Neural progenitor cell (in vitro differentiated cells): ENCODE results near the gene NT5DC2. TPM values are rescaled to one million over a fixed set of nuclear protein-coding genes. Genes with fewer than 3 reads are reported as not detected.

ENCODE experiments used
- DNase-seq: peaks from one replicate; pipeline ENCODE4 v3.0.0-alpha.2; 2016; ENCODE audit warnings: low spot score
- H2AFZ ChIP-seq: fragments of 200-600 bp; sonication (generic); replicated peaks from 2 replicates; pipeline ENCODE4 v1.6.1; 2016; ENCODE audit warnings: antibody characterized with exemption
- H3F3A ChIP-seq: fragments of 200-600 bp; sonication (generic); 2 replicates; pipeline ENCODE4 v1.6.1; 2016; ENCODE audit warnings: antibody characterized with exemption, low read depth
- H3K27ac ChIP-seq: fragments of 200-600 bp; sonication (generic); 2 replicates; pipeline ENCODE4 v1.5.1; 2016; ENCODE audit warnings: mild to moderate bottlenecking
- H3K27me3 ChIP-seq: fragments of 200-600 bp; sonication (generic); 2 replicates; pipeline ENCODE4 v1.6.1; 2016; ENCODE audit warnings: mild to moderate bottlenecking, moderate library complexity
- H3K36me3 ChIP-seq: fragments of 200-600 bp; sonication (generic); 2 replicates; pipeline ENCODE4 v1.5.1; 2016
- H3K4me1 ChIP-seq: fragments of 200-600 bp; sonication (generic); 2 replicates; pipeline ENCODE4 v1.6.1; 2016; ENCODE audit warnings: mixed run types
- H3K4me2 ChIP-seq: fragments of 200-600 bp; sonication (generic); 2 replicates; pipeline ENCODE4 v1.6.1; 2016
- H3K4me3 ChIP-seq: fragments of 200-600 bp; sonication (generic); 2 replicates; pipeline ENCODE4 v1.5.1; 2016
- H3K79me2 ChIP-seq: fragments of 200-600 bp; sonication (generic); 2 replicates; pipeline ENCODE4 v1.6.1; 2016; ENCODE audit warnings: low read depth
- H3K9ac ChIP-seq: fragments of 200-600 bp; sonication (generic); 2 replicates; pipeline ENCODE4 v1.6.1; 2016
- H3K9me3 ChIP-seq: fragments of 200-600 bp; sonication (generic); 2 replicates; pipeline ENCODE4 v1.5.1; 2016; ENCODE audit warnings: low read depth
- H4K20me1 ChIP-seq: fragments of 200-600 bp; sonication (generic); 2 replicates; pipeline ENCODE4 v1.6.1; 2016; ENCODE audit warnings: low read depth
- H3K27ac Mint-ChIP-seq: 3 replicates; pipeline ENCODE4 v1.8.0; 2021; ENCODE audit warnings: mixed read lengths
- H3K27me3 Mint-ChIP-seq: 2 replicates; pipeline ENCODE4 v1.8.0; 2022; ENCODE audit warnings: low read depth, mild to moderate bottlenecking, inconsistent platforms, moderate library complexity, mixed read lengths; ENCODE audit not compliant: insufficient read depth
- H3K36me3 Mint-ChIP-seq: 3 replicates; pipeline ENCODE4 v1.8.0; 2021; ENCODE audit warnings: mixed read lengths
- H3K4me1 Mint-ChIP-seq: 3 replicates; pipeline ENCODE4 v1.8.0; 2021; ENCODE audit warnings: mixed read lengths
- H3K4me3 Mint-ChIP-seq: 3 replicates; pipeline ENCODE4 v1.8.0; 2021; ENCODE audit warnings: mild to moderate bottlenecking, moderate library complexity, mixed read lengths
- H3K9me3 Mint-ChIP-seq: 3 replicates; pipeline ENCODE4 v1.8.0; 2020; ENCODE audit warnings: mixed read lengths
- EZH2 ChIP-seq: fragments of 200-600 bp; sonication (generic); IDR thresholded peaks from 2 replicates; pipeline ENCODE4 v1.6.1; 2017; ENCODE audit warnings: antibody characterized with exemption, mild to moderate bottlenecking, moderate library complexity
- EZH2phosphoT487 ChIP-seq: fragments of 200-600 bp; sonication (generic); IDR thresholded peaks from 2 replicates; pipeline ENCODE4 v1.6.1; 2017; ENCODE audit warnings: antibody characterized with exemption
- total RNA-seq: library from RNA; depleted of rRNA; stranded (reverse); fragments of >200 nt; gene quantifications from 2 replicates; pipeline ENCODE4 v1.2.3, GENCODE V29; 2015; ENCODE audit warnings: low replicate concordance
- TF ChIP-seq, protein P1 (sequence below): fragments of 200-600 bp; sonication (generic); IDR thresholded peaks from 2 replicates; pipeline ENCODE4 v1.5.1; 2017; ENCODE audit warnings: antibody characterized with exemption, mild to moderate bottlenecking

Gene NT5DC2
- total RNA-seq, 1 donor from 2014 or later, result 210 TPM

DNA sequence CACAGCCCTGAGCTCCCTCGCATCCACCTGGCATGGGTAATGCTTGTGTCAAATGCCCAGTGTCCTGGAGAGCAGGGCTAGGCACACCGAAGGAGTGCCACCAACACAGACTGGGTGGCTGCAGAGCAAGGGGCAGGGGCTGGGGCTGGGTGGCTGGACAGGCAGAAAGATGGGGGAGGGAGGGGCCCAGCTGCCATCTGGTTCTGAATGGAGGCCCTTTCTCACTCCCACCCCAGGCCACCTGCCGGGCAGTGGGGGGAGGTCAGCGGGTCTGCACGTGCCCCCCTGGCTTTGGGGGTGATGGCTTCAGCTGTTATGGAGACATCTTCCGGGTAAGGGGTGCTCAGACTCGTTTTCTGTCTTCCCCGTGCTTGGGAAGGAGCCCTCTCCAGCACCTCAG is 21.6 kb downstream of the NT5DC2 start:
- peaks cover 2% of the 10 kb centered on the region for H3K27me3 Mint-ChIP-seq
- no peak overlapping the region for H3K4me2 ChIP-seq
- TF ChIP-seq, protein P1, sequence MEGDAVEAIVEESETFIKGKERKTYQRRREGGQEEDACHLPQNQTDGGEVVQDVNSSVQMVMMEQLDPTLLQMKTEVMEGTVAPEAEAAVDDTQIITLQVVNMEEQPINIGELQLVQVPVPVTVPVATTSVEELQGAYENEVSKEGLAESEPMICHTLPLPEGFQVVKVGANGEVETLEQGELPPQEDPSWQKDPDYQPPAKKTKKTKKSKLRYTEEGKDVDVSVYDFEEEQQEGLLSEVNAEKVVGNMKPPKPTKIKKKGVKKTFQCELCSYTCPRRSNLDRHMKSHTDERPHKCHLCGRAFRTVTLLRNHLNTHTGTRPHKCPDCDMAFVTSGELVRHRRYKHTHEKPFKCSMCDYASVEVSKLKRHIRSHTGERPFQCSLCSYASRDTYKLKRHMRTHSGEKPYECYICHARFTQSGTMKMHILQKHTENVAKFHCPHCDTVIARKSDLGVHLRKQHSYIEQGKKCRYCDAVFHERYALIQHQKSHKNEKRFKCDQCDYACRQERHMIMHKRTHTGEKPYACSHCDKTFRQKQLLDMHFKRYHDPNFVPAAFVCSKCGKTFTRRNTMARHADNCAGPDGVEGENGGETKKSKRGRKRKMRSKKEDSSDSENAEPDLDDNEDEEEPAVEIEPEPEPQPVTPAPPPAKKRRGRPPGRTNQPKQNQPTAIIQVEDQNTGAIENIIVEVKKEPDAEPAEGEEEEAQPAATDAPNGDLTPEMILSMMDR, result no peak
- TF ChIP-seq EZH2 (no peak), EZH2phosphoT487 (no peak)
- H3K4me1 ChIP-seq, result peaks cover 7% of the 10 kb centered on the region
- H3K9me3 ChIP-seq, result no peaks in the 10 kb centered on the region
- no peaks in the 10 kb centered on the region for H3F3A ChIP-seq
- no peak overlapping the region for H3K4me3 ChIP-seq
- H3K4me1 Mint-ChIP-seq, result peaks cover 11% of the 10 kb centered on the region
- no peaks in the 10 kb centered on the region for H3K36me3 Mint-ChIP-seq
- H4K20me1 ChIP-seq, result no peaks in the 10 kb centered on the region
- no peaks in the 10 kb centered on the region for H3K79me2 ChIP-seq
- DNase-seq, result no peak
- no peaks in the 10 kb centered on the region for H3K9me3 Mint-ChIP-seq
- H3K27me3 ChIP-seq, result no peaks in the 10 kb centered on the region
- no peak overlapping the region for H3K27ac ChIP-seq
- H3K4me3 Mint-ChIP-seq, result no peak overlapping the region
- H3K9ac ChIP-seq, result no peak overlapping the region
- H3K27ac Mint-ChIP-seq, result no peak overlapping the region
- no peak overlapping the region for H2AFZ ChIP-seq
- no peaks in the 10 kb centered on the region for H3K36me3 ChIP-seq

DNA sequence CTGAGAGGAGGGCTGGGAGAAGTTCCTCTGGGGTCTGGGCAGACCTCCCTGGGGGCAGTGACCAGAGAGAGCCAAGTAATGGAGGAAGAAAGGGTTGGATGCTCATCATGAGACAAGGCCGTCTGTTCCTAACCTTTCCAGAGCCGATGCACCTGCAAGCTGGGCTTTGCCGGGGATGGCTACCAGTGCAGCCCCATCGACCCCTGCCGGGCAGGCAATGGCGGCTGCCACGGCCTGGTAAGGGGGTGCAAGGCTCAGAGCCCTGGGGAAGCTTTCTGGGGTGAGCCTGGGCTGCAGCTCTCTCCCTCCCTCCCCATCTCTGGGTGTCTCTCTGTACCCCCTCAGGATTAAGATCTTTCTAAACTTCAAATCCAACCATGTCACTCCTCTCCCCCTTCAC is 22.1 kb downstream of the NT5DC2 start:
- H3K36me3 ChIP-seq, result no peaks in the 10 kb centered on the region
- H3K27me3 Mint-ChIP-seq, result peaks cover 2% of the 10 kb centered on the region
- no peak overlapping the region for H2AFZ ChIP-seq
- H3K36me3 Mint-ChIP-seq, result no peaks in the 10 kb centered on the region
- no peak overlapping the region for H3K9ac ChIP-seq
- H3F3A ChIP-seq, result no peaks in the 10 kb centered on the region
- DNase-seq, result no peak
- H3K4me1 ChIP-seq, result peaks cover 11% of the 10 kb centered on the region
- TF ChIP-seq EZH2phosphoT487, result no peak
- TF ChIP-seq, protein P1, result no peak
- no peak for TF ChIP-seq EZH2
- no peak overlapping the region for H3K27ac Mint-ChIP-seq
- no peaks in the 10 kb centered on the region for H4K20me1 ChIP-seq
- no peaks in the 10 kb centered on the region for H3K9me3 Mint-ChIP-seq
- H3K79me2 ChIP-seq, result no peaks in the 10 kb centered on the region
- peaks cover 12% of the 10 kb centered on the region for H3K4me1 Mint-ChIP-seq
- H3K27me3 ChIP-seq, result no peaks in the 10 kb centered on the region
- no peak overlapping the region for H3K27ac ChIP-seq
- no peak overlapping the region for H3K4me3 Mint-ChIP-seq
- H3K4me3 ChIP-seq, result no peak overlapping the region
- H3K4me2 ChIP-seq, result no peak overlapping the region
- H3K9me3 ChIP-seq, result no peaks in the 10 kb centered on the region

DNA sequence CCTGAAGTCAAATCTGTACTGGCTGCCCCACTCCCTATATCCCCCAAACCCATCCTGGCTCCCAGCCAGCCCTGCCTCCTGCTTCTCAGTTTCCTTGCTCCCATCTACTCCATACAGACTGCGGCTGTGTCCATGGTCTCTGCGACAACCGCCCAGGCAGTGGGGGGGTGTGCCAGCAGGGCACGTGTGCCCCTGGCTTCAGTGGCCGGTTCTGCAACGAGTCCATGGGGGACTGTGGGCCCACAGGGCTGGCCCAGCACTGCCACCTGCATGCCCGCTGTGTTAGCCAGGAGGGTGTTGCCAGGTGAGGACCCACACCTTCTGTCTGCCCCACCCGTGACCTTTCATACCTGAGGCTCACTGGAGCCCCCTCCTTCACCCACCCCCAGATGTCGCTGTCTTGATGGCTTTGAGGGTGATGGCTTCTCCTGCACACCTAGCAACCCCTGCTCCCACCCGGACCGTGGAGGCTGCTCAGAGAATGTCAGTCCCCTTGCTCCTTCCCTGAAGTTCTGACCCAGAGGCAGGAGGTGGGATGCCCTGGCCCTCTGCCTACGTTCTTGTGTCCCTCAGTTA is 23.8 kb downstream of the NT5DC2 start:
- no peak overlapping the region for H3K4me3 ChIP-seq
- no peak overlapping the region for H3K4me2 ChIP-seq
- Mint-ChIP-seq H3K4me1 (peaks cover 8% of the 10 kb centered on the region), H3K9me3 (no peaks in the 10 kb centered on the region), H3K36me3 (no peaks in the 10 kb centered on the region), H3K27ac (peak overlapping the region; percentile 33), H3K4me3 (no peak overlapping the region), H3K27me3 (peaks cover 2% of the 10 kb centered on the region)
- DNase-seq, result no peak
- H2AFZ ChIP-seq, result no peak overlapping the region
- H3K27me3 ChIP-seq, result no peaks in the 10 kb centered on the region
- H3K4me1 ChIP-seq, result peaks cover 19% of the 10 kb centered on the region
- no peaks in the 10 kb centered on the region for H3F3A ChIP-seq
- H3K9me3 ChIP-seq, result no peaks in the 10 kb centered on the region
- TF ChIP-seq EZH2, result no peak
- TF ChIP-seq EZH2phosphoT487, result no peak
- TF ChIP-seq, protein P1, result no peak
- no peak overlapping the region for H3K27ac ChIP-seq
- H3K79me2 ChIP-seq, result no peaks in the 10 kb centered on the region
- H3K36me3 ChIP-seq, result no peaks in the 10 kb centered on the region
- no peaks in the 10 kb centered on the region for H4K20me1 ChIP-seq
- no peak overlapping the region for H3K9ac ChIP-seq
